Vagina (tissue), 2 donors: ENCODE data around the gene THSD7A. TPM values are rescaled to one million over a fixed set of nuclear protein-coding genes. Genes with fewer than 3 reads are reported as not detected.

Experiments used
- DNase-seq, 2 donors: peaks; one replicate each; pipeline ENCODE4 v3.0.0-alpha.2; 2017; ENCODE audit errors: extremely low spot score in 2 of 2
- H3K27ac ChIP-seq: fragments of 200-600 bp; sonication (generic); one replicate; pipeline ENCODE4 v1.5.1; 2019
- H3K27me3 ChIP-seq: fragments of 200-600 bp; sonication (generic); one replicate; pipeline ENCODE4 v1.5.1; 2019
- H3K36me3 ChIP-seq, 2 donors: fragments of 200-600 bp; sonication (generic); one replicate each; pipeline ENCODE4 v1.5.1; 2017 to 2019
- H3K4me1 ChIP-seq: fragments of 200-600 bp; sonication (generic); one replicate; pipeline ENCODE4 v1.5.1; 2019
- H3K4me3 ChIP-seq, 2 donors: fragments of 200-600 bp; sonication (generic); 1 replicate in 1 of 2; 2 replicates in 1 of 2; pipeline ENCODE4 v1.5.1; 2016 to 2019
- H3K9me3 ChIP-seq: fragments of 200-600 bp; sonication (generic); one replicate; pipeline ENCODE4 v1.5.1; 2019
- CTCF ChIP-seq, 3 experiments: fragments of 450-650 bp in 2 of 3; fragments of 200-600 bp in 1 of 3; sonication (generic) in 1 of 3; IDR thresholded peaks; one replicate each; pipeline ENCODE4 v1.5.1; 2017 to 2019; ENCODE audit warnings: antibody characterized with exemption in 3 of 3, mild to moderate bottlenecking in 2 of 3, moderate library complexity in 2 of 3
- POLR2A ChIP-seq, 2 donors: fragments of 450-650 bp; IDR thresholded peaks; one replicate each; pipeline ENCODE4 v1.6.1; 2017; ENCODE audit warnings: antibody characterized with exemption in 2 of 2, mild to moderate bottlenecking in 2 of 2, moderate library complexity in 2 of 2
- POLR2AphosphoS5 ChIP-seq, 2 donors: sonication (generic); formaldehyde crosslinking; IDR thresholded peaks; one replicate each; pipeline ENCODE4 v1.9.0; 2017; ENCODE audit warnings: antibody characterized with exemption in 2 of 2, mild to moderate bottlenecking in 2 of 2, low read depth in 1 of 2; ENCODE audit not compliant: insufficient read depth in 1 of 2
- intact Hi-C: fragments of 100-400 bp; cut with DNase I; formaldehyde crosslinking; loops from one replicate; pipeline ENCODE4 v1.15.1; 2023
- total RNA-seq: library from RNA; depleted of rRNA; stranded (reverse); fragments of >200 nt; gene quantifications from one replicate; pipeline ENCODE4 v1.2.3, GENCODE V29; 2016

Gene THSD7A
- total RNA-seq, 1 donor from 2014 or later = 9.3 TPM

- intact Hi-C loops = no loop called here
- Histone ChIP-seq H3K9me3 (no peaks in the 10 kb centered on the region), H3K36me3 (no peaks in the 10 kb centered on the region), H3K27ac (no peak overlapping the region), H3K4me3 (no peak overlapping the region), H3K27me3 (no peaks in the 10 kb centered on the region), H3K4me1 (no peaks in the 10 kb centered on the region)
- DNase-seq = no peak
- no peak for TF ChIP-seq CTCF (IDR thresholded peaks at IDR 0.05)
- no peak for TF ChIP-seq POLR2AphosphoS5 (IDR thresholded peaks at IDR 0.05; ENCODE audit: insufficient read depth in 1 of 2, low read depth in 1 of 2)
- no peak for TF ChIP-seq POLR2A (IDR thresholded peaks at IDR 0.05)
Measured at GRCh38 chr7:11750191-11750590, 81.8 kb downstream of the THSD7A start.

- H3K27ac ChIP-seq = no peak overlapping the region
- no peak overlapping the region for H3K4me3 ChIP-seq
- no peaks in the 10 kb centered on the region for H3K27me3 ChIP-seq
- no peaks in the 10 kb centered on the region for H3K9me3 ChIP-seq
- H3K4me1 ChIP-seq = no peaks in the 10 kb centered on the region
- intact Hi-C loops = no loop called here
- DNase-seq = no peak
- TF ChIP-seq CTCF (IDR thresholded peaks at IDR 0.05) (no peak), POLR2AphosphoS5 (IDR thresholded peaks at IDR 0.05; ENCODE audit: insufficient read depth in 1 of 2, low read depth in 1 of 2) (no peak), POLR2A (IDR thresholded peaks at IDR 0.05) (no peak)
- H3K36me3 ChIP-seq = no peaks in the 10 kb centered on the region
Measured at GRCh38 chr7:11749629-11750028, 82.4 kb downstream of the THSD7A start.

GRCh38 chr7:11748884-11749283 is 83.1 kb downstream of the THSD7A start:
- no peaks in the 10 kb centered on the region for H3K36me3 ChIP-seq
- no peaks in the 10 kb centered on the region for H3K4me1 ChIP-seq
- H3K27me3 ChIP-seq = no peaks in the 10 kb centered on the region
- H3K4me3 ChIP-seq = no peak overlapping the region
- no peak overlapping the region for H3K27ac ChIP-seq
- no peak for DNase-seq
- intact Hi-C loops = no loop called here
- TF ChIP-seq POLR2AphosphoS5 (IDR thresholded peaks at IDR 0.05; ENCODE audit: insufficient read depth in 1 of 2, low read depth in 1 of 2) (no peak), POLR2A (IDR thresholded peaks at IDR 0.05) (no peak), CTCF (IDR thresholded peaks at IDR 0.05) (no peak)
- H3K9me3 ChIP-seq = no peaks in the 10 kb centered on the region

GRCh38 chr7:11747715-11748485 is 84.1 kb downstream of the THSD7A start:
- intact Hi-C loops = no loop called here
- no peak for DNase-seq
- Histone ChIP-seq H3K9me3 (no peaks in the 10 kb centered on the region), H3K27ac (no peak overlapping the region), H3K4me1 (no peaks in the 10 kb centered on the region), H3K27me3 (no peaks in the 10 kb centered on the region), H3K4me3 (no peak overlapping the region), H3K36me3 (no peaks in the 10 kb centered on the region)
- no peak for TF ChIP-seq CTCF (IDR thresholded peaks at IDR 0.05)
- peak in 1 of 2 donors; percentile 52 for TF ChIP-seq POLR2AphosphoS5 (IDR thresholded peaks at IDR 0.05; ENCODE audit: insufficient read depth in 1 of 2, low read depth in 1 of 2)

- Histone ChIP-seq H3K9me3 (no peaks in the 10 kb centered on the region), H3K27ac (no peak overlapping the region), H3K4me3 (no peak overlapping the region), H3K36me3 (no peaks in the 10 kb centered on the region), H3K27me3 (no peaks in the 10 kb centered on the region), H3K4me1 (no peaks in the 10 kb centered on the region)
- DNase-seq = no peak
- intact Hi-C loops = no loop called here
- TF ChIP-seq CTCF (IDR thresholded peaks at IDR 0.05) (no peak), POLR2AphosphoS5 (IDR thresholded peaks at IDR 0.05; ENCODE audit: insufficient read depth in 1 of 2, low read depth in 1 of 2) (no peak), POLR2A (IDR thresholded peaks at IDR 0.05) (no peak)
Measured at GRCh38 chr7:11746591-11746990, 85.4 kb downstream of the THSD7A start.
